Measurements from ENCODE around the gene RELA.
"Not testable (repeated sequence)": the region's sequence is repeated elsewhere in the genome, so short reads cannot be mapped to it uniquely, and the experiment has no call there.

Gene RELA

DNA sequence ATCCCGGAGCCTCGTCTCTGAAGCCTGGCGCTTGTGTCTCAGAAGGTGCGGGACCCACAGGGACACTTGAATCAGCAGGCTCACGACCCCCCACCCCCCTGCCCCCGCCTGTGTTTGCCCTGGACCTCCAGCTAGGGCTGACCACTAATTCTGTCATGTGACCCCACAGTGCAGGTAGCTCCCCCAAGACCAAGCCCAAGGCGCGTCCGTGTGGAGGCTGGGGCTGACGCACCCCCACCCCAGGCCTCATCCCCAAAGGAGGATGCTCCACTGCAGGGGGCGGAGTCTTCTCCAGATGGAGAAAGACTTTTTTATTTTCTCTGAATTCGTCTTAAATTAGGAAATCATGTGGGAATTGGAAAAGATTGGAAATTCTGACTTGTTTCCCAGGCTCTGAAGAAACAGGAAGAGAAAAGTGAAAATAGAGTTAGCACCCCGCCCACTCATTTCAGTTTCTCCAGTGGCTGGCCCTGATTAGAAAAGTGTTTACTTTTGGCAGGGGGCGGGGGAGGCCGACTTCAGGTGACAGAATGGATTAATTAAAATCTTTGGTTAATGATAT lies 1.0 kb upstream of the RELA start:
- no peak for FAIRE-seq

DNA sequence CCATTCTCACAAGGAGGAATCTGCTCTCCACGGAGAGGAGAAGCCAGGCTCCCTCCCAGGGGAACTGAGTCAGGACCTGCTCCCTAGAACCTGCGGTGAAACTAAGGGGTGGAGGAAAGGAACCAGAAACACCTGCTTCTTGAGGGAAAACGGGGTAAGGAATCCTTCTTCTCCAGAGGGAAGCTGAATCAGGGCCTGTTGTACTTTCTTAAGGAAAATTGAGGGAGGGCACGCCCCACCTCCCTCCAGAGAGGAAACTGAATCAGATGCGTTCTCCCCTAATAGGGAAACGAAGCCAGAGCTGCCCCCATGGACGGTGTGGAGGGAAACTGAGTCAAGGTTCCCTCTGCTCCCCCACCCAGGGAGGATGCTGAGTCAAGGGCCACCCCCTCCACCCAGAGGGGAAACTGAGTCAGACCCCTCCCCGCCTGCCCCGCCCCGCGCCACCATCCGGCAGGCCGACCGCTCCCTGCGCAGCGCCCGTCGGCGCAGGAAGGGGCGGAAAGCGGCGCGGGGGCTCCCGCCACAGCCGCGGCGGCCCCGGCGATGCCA lies 393 bp downstream of the RELA start:
- no peak for FAIRE-seq

DNA sequence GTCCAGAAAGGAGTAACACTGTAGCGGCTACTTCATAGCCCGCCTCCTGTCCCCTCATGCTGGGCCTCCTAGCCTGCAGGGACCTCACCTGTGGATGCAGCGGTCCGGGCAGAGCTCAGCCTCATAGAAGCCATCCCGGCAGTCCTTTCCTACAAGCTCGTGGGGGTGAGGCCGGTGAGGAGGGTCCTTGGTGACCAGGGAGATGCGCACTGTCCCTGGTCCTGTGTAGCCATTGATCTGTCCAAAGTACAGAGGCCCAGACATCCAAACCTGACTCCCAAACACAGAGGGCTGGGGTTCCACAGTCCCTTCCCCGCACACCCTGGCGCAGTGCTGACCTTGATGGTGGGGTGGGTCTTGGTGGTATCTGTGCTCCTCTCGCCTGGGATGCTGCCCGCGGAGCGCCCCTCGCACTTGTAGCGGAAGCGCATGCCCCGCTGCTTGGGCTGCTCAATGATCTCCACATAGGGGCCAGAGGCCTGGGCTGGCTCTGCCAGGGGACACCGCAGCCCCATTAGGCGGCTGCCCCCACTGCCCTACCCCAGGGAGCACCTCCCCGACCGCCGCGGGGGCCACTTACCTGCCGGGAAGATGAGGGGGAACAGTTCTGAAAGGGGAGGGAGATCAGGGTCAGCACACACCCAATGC lies 993 bp downstream of the RELA start:
- no peak for FAIRE-seq

DNA sequence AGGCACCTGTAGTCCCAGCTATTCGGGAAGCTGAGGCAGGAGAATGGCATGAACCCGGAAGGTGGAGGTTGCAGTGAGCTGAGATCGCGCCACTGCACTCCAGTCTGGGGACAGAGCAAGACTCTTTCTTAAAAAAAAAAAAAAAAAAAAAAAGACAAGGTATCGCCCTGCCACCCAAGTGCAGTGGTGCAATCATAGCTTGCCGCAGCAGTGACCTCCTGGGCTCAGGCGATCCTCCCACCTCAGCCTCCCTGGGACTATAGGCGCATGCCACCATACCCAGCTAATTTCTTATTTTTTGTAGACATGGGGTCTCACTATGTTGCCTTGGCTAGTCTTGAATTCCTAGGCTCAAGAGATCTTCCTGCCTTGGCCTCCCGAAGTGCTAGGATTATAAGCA lies 1.8 kb downstream of the RELA start:
- not testable (repeated sequence) for FAIRE-seq

DNA sequence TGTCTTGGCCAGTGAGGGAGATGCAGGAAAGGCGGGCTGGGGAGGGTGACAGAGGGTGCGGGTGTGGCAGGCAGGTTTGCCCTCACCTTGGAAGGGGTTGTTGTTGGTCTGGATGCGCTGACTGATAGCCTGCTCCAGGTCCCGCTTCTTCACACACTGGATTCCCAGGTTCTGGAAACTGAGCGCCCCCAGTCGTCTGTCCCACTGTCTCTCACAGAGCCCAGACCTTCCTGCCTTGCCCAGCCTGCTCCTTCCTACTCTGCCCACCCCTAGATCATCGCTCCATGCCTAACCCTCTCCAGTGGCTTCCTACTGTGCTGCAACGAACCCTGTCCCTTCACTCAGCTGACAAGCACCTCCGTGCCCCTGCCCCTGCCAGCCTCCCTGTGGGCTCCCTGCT lies 2.7 kb downstream of the RELA start:
- FAIRE-seq = no peak

DNA sequence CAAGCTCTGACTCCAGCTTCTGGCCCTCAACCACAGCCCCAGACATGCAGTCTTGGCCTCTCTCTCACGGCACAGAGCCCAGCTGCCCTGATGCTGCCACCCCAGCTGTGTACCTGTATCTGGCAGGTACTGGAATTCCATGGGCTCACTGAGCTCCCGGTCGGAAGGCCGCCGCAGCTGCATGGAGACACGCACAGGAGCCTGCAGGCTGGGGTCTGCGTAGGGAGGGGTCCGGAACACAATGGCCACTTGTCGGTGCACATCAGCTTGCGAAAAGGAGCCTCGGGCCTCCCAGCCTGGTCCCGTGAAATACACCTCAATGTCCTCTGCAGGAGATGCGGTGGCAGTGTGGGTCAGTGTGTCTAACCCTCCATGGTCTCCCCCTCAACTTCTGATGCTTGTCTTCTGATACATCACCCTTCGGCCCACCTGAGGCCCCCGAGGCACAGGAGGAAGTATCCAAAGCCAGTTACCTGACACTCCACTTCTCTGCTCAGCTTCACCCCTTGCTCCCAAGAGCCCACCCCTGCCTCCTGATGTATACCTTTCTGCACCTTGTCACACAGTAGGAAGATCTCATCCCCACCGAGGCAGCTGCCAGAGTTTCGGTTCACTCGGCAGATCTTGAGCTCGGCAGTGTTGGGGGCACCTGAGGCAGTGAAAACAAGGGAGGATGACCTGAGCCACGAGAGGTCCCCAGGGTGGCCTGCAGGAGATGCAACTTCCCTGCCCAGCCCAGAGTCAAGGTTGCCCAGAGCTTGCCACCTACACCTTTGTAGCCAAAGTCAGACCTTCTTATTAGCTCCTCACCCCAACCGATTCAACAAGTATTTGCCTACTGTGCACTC lies 4.3 kb downstream of the RELA start:
- no peak for FAIRE-seq

DNA sequence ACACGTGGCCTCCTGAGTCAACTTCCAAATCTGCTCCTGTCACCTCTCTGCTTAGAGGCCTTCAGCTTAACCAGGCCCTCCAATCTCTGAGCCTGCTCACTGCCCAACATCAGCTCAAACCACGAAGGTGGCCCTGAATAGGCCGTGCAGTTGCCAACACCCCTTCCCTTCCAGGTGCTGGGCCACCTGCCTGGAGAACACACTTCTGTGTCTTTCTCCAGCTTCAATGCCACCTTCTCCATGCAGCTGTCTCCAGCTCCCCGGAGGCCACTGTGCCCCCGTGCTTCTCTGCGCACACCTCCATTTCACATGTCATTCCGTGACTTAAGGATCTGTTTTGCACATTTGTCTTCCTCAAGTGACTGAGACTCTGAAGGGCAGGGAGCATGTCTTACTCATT lies 5.3 kb downstream of the RELA start:
- no peak for FAIRE-seq

DNA sequence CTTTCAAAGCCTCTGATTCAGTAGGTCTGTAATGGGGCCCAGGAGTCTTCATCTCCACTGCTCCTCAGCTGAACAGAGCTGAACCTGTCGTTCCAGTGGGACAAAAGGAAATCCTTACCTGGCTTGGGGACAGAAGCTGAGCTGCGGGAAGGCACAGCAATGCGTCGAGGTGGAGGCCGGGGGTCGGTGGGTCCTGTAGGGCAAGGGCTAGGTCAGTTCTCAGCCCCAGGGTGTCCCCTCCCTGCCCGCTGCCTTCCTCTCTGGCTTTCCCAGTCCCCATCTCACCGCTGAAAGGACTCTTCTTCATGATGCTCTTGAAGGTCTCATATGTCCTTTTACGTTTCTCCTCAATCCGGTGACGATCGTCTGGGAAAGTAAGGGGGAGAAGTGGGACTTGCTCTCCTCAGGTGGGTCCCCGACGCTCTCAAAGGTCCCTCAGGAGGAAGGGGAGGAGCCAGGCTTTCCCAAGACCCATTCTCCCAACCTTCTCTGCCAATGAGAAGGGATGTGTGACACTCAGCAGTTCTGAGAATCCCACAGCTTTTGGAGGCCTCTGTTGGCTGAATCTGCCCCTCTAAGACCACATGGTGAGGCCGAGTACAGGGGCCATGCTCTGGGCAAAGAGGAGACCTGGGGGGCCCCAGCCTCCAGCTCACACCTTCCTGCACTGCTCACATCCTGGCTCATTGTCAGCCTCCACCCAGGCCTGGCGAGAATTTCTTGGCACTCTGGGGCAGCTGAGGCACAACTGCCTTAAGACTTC lies 7.0 kb downstream of the RELA start:
- no peak for FAIRE-seq

DNA sequence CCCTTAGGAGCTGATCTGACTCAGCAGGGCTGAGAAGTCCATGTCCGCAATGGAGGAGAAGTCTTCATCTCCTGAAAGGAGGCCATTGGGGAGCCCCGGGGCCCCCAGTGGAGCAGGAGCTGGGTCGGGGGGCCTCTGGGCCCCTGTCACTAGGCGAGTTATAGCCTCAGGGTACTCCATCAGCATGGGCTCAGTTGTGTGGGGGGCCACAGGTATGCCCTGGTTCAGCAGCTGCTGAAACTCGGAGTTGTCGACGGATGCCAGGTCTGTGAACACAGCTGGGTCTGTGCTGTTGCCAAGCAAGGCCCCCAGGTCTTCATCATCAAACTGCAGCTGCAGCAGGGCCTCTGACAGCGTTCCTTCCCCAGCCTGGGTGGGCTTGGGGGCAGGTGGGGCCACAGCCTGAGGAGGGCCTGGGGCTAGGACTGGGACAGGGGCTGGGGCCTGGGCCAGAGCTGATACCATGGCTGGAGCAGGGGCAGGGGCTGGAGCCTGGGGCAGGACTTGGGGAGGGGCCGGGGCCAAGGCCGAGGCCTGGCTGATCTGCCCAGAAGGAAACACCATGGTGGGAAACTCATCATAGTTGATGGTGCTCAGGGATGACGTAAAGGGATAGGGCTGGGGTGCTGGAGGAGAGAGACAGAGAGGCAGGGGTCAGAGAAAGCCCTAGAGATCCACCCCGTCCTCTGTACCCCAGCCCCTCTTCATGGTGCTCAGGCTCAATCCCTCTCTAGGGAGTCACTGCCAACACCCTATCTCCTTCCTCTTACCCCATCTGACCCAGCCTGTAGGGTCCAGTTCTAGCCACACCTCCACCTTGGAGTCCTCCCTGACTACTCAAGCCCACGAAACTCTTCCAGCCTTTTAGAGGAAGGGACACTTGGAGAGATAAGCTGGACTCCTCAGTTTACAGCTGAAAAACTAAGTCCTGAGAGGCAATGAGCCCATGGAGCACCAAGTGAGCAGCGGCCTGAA lies 8.1 kb downstream of the RELA start:
- no peak for FAIRE-seq

DNA sequence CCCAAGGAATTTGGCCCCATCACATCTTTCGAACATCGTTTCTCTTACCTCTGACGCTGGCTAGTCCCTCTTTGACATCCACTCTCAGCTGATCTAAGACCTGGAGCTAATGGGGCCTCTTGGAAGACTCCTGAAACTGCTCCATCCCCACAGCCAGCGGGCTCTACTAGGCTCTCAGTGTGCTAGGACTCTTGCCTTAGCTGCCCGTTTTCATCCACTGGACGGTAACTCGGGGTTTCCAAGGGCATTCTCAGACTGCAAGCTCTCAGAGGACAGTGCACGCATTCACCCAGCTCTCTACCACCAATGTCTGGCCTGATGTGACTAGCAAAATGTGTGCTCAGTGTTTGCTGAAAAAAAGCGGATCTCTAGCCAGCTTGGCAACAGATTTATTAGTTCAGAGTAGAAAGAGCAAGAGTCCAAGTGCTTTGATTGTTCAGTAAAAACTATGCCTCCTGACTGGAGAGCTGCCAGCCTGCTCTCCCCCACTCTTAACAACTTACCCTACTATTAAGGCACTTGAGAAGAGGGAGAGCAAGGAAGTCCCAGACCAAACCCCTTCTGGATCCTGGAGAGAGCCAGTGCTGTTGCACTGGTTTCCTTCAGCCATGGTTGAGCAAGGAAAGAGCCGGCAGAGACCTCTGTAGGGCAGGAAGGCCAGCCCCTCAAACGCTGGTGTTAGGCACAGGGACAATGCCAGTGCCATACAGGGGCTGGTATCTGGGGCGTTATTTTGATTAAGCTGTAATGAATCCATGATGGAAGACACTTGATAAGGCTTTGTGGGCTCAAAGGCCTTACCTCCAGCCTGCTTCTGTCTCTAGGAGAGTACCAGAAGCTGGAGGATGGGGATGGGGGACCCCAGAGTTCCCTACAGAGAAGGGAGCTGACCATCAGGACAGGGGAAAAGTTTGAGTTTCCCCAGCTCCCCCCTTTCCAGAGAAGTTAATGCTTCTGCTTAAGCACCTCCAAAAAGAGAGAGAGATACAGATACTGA lies 9.2 kb downstream of the RELA start:
- FAIRE-seq = no peak

DNA sequence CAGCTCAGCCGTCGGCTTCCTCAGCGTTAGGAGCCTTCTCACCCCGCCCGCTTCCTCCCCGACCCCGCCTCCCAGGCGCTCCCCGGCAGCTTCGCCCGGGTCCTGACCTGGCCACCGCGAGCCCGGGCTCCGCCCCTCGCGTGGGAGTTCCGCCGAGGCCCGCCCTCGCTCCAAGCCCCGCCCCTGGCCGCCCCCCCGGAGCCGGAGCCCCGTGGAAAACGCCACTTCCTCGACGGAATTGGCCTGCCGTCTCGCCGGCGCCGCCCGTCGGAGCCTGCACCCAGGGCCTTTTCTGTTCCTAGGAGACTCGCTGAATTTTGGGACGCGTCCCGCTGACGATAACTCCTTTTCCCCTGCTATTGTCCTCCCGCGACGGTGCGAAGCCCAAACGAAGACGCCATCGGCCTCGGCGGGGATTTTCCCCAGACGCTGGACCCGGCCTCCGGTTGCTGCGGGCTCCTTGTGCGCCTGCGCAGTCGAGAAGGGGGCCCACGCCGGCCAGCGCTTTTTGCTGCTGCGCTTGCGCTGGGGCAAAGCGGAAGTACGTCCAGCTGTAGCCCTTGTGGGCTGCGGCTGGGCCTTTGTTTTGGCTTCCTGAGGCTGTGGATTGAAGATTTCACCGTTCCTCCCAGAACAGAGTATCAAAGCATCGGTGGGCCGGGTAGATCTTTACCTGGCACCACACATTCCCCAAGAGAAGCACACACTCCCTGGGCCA lies 10.0 kb downstream of the RELA start:
- FAIRE-seq = peak; percentile 59

DNA sequence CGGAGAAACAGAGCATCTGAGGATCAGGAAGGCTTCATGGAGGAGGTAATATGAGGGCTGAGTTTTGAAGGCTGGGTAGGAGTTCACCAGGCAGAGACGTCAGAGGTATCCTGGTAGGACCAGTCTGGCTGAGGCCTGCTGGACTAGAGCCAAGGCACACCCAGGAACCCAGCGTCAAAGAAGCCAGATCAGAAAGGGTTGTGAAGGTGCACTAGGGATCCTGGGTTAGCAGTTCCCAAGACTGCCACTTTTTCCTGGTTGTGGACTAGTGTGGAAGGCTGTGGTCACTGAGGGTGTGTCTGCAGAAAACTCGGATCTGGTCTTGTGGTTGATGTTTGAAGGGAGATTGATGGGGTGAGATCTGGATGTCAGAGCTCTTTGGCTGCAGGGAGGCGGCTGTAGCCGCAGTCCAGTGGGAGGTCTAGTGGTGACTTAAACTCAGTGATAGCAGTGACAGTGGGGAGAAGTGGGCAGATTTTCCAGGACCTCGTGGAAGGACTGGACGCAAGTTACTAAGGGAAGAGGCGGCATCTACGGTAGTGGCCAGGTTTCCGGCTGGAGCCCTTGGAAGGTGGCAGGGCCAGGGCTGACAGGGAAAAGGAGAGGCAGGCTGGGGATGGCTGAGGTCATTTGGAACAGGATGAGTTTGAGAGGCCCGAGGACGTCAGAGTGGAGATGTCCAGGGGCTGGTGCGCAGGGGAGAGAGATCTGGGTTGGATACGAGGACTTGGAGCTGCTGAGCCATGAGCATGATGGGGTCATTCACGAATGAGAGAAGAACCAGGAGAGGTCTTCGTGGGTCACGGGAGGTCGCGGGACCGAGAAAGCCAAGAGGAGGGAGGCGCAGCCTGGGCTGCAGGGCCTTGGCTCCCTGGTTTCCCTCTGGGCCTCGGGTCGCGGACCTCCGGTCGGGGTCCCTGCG lies 10.9 kb downstream of the RELA start:
- no peak for FAIRE-seq

DNA sequence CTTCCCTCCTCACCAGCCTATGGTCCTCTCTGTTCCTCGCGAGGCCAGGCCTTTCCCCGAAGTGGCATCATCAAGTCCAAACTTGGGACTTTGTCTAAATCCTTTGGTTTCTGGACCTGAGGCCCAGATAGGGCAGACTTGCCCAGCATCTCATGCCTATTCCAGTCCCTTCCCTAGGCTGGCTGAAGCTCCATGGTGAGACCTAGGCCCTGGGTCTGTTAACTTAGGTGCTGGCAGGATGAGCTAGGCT lies 11.5 kb downstream of the RELA start:
- no peak for FAIRE-seq

DNA sequence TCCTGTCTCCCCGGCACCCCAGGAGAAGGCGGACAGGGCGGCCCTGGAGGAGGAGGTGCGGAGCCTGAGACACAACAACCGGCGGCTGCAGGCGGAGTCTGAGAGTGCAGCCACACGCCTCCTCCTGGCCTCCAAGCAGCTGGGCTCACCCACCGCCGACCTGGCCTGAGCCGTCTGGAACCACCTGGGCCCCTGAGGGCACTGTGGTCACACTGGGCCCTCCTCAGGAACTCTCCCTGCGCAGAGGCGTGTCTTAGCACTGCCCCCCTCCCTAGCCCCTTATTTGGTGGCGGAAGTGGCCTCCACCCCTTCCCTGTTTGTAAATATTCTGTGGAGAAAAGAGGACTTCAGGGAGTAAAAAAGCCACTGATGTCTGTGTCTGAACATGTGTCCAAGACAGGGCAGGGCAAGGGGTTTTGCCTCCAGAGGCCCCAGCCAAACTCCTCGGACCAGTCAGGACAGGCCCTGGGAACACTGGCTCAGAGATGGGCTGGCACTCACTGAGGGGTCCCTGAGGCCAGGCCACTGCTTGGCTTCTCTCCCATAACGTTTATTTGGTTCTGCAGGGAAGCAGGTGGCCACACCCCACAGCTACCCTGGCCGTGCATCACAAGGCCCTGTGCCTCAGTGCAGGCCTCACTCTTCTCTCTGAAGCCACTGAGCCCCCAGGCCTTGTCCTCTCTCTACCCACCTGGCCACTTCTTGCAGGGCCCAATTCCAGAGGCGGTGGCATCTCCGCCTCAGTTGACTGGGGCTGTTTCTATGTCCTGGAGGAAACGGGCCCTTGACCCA lies 12.0 kb downstream of the RELA start:
- no peak for FAIRE-seq

DNA sequence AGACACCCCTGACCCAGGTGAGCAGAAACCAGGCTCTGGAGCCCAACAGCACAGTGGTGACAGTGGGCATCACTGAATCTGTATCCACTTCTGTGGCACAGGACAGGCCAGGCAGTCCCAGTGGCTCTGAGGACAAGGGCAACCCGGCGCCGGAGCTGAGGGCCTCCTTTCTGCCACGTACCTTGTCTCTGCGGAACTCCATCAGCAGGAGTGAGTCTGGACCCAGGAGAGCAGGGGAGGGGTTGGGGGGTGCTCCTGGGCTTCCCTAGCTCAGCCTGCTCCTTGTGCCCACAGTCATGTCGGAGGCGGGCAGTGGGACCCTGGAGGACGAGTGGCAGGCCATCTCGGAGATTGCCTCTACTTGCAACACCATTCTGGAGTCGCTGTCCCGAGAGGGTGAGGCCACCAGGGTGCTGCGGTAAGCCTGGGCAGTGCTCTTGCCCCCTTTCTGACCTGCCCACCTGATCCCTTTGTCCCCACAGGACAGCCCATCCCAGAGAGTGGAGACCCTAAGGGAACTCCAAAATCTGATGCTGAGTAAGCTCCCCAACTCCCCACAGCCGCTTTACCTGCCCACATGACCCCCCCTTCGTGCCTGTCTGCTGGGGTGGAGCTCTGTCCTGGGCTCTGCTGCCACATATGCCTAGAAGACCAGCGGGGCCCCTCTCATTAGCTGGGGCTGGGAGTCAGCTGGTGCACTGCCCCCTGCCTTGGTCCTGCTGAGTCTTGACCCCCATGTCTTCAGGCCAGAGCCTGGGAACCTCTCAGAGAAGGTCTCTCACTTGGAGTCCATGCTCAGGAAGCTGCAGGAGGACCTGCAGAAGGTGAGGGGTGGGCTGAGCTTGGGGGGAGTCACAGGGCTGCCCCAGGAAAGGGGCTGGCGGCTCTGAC lies 12.8 kb downstream of the RELA start:
- no peak for FAIRE-seq

DNA sequence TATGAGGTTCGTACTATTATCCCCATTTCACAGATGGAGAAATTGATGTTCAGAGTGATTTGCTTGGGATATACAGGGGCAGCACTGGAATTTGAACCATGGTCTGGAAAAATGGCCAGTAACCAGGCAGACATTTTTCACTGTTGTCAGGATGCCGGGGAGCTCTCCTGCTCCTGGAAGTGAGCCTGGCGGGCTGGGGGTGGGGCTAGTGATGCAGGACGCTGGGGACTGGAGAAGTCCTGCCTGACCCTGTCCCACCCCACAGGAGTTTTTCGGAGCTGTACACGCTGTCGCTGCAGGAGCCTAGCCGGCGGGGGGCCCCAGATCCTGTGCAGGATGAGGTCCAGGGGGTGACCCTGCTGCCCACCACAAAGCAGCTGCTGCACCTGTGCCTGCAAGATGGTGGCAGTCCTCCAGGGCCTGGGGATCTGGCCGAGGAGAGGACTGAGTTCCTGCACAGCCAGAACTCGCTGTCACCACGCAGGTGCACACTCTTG lies 13.7 kb downstream of the RELA start:
- no peak for FAIRE-seq

Data from G401.6 (cell line).